Measurements from ENCODE around the gene HCN2.
A peak's percentile ranks its signal among the peaks of the same experiment; 100 is the strongest.

Gene HCN2

DNA sequence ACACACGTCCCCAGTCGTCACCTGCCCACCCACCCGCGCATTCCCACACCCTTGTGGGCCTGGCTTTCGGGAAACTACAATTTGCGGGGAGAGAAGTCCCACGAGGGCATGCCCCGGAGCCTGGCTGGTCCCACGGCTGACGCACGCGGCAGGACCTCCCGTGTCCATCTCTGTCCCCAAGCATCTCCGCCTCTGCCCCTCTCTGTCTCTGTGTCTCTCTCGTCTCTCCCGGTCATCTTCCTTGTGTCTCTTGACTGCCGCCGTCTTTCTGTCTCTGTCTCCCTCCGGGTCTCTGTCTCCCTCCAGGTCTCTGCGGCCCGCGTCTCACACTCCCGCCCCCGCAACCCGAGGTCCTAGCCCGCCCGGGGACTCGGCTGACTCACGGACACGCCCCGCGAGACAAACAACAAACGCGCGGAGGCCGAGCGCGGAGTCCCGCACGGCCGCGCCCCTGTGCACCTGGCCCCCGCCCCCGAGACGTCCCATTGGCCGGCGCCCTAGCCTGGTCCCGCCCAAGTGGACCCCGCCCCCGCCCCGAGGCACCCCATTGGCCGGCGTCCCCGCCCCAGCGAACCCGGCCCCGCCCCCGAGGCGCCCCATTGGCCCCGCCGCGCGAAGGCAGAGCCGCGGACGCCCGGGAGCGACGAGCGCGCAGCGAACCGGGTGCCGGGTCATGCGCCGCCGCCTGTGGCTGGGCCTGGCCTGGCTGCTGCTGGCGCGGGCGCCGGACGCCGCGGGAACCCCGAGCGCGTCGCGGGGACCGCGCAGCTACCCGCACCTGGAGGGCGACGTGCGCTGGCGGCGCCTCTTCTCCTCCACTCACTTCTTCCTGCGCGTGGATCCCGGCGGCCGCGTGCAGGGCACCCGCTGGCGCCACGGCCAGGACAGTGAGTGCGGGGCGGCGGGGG is 49.8 kb downstream of the HCN2 start, which contains the start of gene FGF22 (continued):
- TF ChIP-seq, protein P1, sequence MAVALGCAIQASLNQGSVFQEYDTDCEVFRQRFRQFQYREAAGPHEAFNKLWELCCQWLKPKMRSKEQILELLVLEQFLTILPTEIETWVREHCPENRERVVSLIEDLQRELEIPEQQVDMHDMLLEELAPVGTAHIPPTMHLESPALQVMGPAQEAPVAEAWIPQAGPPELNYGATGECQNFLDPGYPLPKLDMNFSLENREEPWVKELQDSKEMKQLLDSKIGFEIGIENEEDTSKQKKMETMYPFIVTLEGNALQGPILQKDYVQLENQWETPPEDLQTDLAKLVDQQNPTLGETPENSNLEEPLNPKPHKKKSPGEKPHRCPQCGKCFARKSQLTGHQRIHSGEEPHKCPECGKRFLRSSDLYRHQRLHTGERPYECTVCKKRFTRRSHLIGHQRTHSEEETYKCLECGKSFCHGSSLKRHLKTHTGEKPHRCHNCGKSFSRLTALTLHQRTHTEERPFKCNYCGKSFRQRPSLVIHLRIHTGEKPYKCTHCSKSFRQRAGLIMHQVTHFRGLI (tag by site-specific recombination; IDR thresholded peaks at IDR 0.05) = no peak
- no peak for TF ChIP-seq ZNF792 (tag by site-specific recombination; IDR thresholded peaks at IDR 0.05)

DNA sequence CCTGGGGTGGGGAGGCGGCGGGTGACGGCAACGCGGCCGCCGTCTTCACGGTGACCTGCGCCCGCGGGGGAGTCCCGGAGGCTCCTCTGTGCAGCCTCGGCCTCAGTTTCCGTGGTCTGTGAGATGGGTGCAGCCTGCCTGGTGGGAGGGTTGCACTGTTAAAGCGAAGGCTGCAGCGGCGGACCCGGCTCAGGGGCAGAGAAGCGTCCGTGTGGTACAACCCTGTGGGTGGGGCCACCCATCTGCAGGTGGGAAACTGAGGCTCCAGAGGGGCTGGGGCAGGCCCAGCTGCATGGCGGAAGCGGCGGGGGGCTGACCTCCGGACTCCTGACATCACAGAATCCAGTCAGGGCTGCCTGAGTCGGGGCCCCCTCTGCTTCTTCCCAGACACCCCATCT is 50.5 kb downstream of the HCN2 start:
- H3K4me1 ChIP-seq (ENCODE audit: control insufficient read depth, insufficient read depth, low read length) = no peaks in the 10 kb centered on the region
- H3K36me3 ChIP-seq (ENCODE audit: control insufficient read depth in 2 of 2, insufficient read depth in 1 of 2, low read length in 2 of 2) = peaks cover 0 to 4% of the 10 kb centered on the region in 2 experiments; a peak in 2 of 3 replicates
- H3K4me3 ChIP-seq (ENCODE audit: low read depth, low read length) = no peak overlapping the region
- TF ChIP-seq ZNF423 (tag by site-specific recombination; IDR thresholded peaks at IDR 0.05) = no peak
- TF ChIP-seq GLI4 (tag by site-specific recombination; IDR thresholded peaks at IDR 0.05) = no peak
- no peak for TF ChIP-seq ZNF791 (tag by site-specific recombination; IDR thresholded peaks at IDR 0.05)
- TF ChIP-seq, protein P2, sequence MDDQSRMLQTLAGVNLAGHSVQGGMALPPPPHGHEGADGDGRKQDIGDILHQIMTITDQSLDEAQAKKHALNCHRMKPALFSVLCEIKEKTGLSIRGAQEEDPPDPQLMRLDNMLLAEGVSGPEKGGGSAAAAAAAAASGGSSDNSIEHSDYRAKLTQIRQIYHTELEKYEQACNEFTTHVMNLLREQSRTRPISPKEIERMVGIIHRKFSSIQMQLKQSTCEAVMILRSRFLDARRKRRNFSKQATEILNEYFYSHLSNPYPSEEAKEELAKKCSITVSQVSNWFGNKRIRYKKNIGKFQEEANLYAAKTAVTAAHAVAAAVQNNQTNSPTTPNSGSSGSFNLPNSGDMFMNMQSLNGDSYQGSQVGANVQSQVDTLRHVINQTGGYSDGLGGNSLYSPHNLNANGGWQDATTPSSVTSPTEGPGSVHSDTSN (CRISPR knock-in tag; IDR thresholded peaks at IDR 0.05) = no peak
- TF ChIP-seq ZNF785 (tag by site-specific recombination; IDR thresholded peaks at IDR 0.05) = no peak
- TF ChIP-seq ZNF558 (tag by site-specific recombination; IDR thresholded peaks at IDR 0.05) = no peak
- TF ChIP-seq ZBTB8A (tag by site-specific recombination; IDR thresholded peaks at IDR 0.05) = no peak
- TF ChIP-seq OVOL3 (tag by site-specific recombination; IDR thresholded peaks at IDR 0.05) = no peak
- TF ChIP-seq, protein P3, sequence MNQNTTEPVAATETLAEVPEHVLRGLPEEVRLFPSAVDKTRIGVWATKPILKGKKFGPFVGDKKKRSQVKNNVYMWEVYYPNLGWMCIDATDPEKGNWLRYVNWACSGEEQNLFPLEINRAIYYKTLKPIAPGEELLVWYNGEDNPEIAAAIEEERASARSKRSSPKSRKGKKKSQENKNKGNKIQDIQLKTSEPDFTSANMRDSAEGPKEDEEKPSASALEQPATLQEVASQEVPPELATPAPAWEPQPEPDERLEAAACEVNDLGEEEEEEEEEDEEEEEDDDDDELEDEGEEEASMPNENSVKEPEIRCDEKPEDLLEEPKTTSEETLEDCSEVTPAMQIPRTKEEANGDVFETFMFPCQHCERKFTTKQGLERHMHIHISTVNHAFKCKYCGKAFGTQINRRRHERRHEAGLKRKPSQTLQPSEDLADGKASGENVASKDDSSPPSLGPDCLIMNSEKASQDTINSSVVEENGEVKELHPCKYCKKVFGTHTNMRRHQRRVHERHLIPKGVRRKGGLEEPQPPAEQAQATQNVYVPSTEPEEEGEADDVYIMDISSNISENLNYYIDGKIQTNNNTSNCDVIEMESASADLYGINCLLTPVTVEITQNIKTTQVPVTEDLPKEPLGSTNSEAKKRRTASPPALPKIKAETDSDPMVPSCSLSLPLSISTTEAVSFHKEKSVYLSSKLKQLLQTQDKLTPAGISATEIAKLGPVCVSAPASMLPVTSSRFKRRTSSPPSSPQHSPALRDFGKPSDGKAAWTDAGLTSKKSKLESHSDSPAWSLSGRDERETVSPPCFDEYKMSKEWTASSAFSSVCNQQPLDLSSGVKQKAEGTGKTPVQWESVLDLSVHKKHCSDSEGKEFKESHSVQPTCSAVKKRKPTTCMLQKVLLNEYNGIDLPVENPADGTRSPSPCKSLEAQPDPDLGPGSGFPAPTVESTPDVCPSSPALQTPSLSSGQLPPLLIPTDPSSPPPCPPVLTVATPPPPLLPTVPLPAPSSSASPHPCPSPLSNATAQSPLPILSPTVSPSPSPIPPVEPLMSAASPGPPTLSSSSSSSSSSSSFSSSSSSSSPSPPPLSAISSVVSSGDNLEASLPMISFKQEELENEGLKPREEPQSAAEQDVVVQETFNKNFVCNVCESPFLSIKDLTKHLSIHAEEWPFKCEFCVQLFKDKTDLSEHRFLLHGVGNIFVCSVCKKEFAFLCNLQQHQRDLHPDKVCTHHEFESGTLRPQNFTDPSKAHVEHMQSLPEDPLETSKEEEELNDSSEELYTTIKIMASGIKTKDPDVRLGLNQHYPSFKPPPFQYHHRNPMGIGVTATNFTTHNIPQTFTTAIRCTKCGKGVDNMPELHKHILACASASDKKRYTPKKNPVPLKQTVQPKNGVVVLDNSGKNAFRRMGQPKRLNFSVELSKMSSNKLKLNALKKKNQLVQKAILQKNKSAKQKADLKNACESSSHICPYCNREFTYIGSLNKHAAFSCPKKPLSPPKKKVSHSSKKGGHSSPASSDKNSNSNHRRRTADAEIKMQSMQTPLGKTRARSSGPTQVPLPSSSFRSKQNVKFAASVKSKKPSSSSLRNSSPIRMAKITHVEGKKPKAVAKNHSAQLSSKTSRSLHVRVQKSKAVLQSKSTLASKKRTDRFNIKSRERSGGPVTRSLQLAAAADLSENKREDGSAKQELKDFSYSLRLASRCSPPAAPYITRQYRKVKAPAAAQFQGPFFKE (tag by site-specific recombination; IDR thresholded peaks at IDR 0.05; ENCODE audit: borderline replicate concordance) = no peak
- H3K9me3 ChIP-seq (ENCODE audit: control insufficient read depth, insufficient read depth, low read depth, low read length) = no peaks in the 10 kb centered on the region
- ChIA-PET POLR2A (no interaction called here), CTCF (no interaction called here)
- H3K27ac ChIP-seq (ENCODE audit: extremely low read depth, low read depth, low read length) = no peak overlapping the region

DNA sequence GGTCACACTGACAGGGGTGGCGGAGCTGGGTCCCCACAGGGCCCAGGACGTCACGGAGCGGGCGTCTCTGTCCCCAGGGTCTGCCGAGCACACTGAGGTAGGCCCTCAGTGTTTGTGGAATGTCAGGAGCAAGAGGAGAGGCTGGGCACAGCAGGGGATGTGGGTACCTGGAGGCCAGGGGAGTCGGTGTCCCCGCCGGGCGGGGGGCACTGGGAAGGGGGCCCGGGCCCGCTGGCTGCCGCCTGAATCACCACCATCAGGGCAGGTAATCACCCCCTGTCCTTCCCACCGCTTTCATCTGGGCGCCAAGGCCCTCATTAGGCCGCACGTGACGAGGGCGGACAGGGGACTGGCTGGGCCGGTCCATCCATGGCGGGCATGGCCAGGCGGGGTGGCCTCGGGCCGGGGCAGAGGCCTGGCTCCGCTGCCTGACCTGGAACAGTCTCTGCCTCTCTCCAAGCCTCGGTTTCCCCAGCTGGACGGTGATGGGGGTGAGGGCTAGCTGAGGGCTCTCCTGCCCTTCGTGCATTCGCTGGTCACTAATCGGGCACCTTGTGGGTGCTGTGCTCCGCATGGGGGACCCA is 51.0 kb downstream of the HCN2 start:
- POLR2A ChIA-PET = no interaction called here

More for the DNA sequence above, 51.0 kb downstream of the HCN2 start:
- no peak for TF ChIP-seq ZNF626 (tag by site-specific recombination; IDR thresholded peaks at IDR 0.05)
- TF ChIP-seq, protein P1 (tag by site-specific recombination; IDR thresholded peaks at IDR 0.05) = no peak
- TF ChIP-seq, protein P4, sequence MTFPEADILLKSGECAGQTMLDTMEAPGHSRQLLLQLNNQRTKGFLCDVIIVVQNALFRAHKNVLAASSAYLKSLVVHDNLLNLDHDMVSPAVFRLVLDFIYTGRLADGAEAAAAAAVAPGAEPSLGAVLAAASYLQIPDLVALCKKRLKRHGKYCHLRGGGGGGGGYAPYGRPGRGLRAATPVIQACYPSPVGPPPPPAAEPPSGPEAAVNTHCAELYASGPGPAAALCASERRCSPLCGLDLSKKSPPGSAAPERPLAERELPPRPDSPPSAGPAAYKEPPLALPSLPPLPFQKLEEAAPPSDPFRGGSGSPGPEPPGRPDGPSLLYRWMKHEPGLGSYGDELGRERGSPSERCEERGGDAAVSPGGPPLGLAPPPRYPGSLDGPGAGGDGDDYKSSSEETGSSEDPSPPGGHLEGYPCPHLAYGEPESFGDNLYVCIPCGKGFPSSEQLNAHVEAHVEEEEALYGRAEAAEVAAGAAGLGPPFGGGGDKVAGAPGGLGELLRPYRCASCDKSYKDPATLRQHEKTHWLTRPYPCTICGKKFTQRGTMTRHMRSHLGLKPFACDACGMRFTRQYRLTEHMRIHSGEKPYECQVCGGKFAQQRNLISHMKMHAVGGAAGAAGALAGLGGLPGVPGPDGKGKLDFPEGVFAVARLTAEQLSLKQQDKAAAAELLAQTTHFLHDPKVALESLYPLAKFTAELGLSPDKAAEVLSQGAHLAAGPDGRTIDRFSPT (tag by site-specific recombination; IDR thresholded peaks at IDR 0.05) = 0 out of 2 replicates have a peak, but pooled peaks have one; percentile 11
- CTCF ChIA-PET = no interaction called here
- Histone ChIP-seq H3K9me3 (ENCODE audit: control insufficient read depth, insufficient read depth, low read depth, low read length) (no peaks in the 10 kb centered on the region), H3K4me1 (ENCODE audit: control insufficient read depth, insufficient read depth, low read length) (no peaks in the 10 kb centered on the region), H3K4me3 (ENCODE audit: low read depth, low read length) (no peak overlapping the region), H3K36me3 (ENCODE audit: control insufficient read depth in 2 of 2, insufficient read depth in 1 of 2, low read length in 2 of 2) (peaks cover 0 to 5% of the 10 kb centered on the region in 2 experiments; a peak in 2 of 3 replicates), H3K27ac (ENCODE audit: extremely low read depth, low read depth, low read length) (no peak overlapping the region)
